Suprapubic skin (tissue), 4 donors: Measurements from ENCODE around the gene NUBP1. TPM values are rescaled to one million over a fixed set of nuclear protein-coding genes. Genes with fewer than 3 reads are reported as not detected.

Experiments
- DNase-seq, 2 donors: peaks; one replicate each; pipeline ENCODE4 v3.0.0-alpha.2; 2019; ENCODE audit warnings: low spot score in 2 of 2
- H3K27ac ChIP-seq: fragments of 200-600 bp; sonication (generic); one replicate; pipeline ENCODE4 v1.5.1; 2019
- H3K27me3 ChIP-seq: fragments of 200-600 bp; sonication (generic); one replicate; pipeline ENCODE4 v1.5.1; 2019
- H3K36me3 ChIP-seq: fragments of 200-600 bp; sonication (generic); one replicate; pipeline ENCODE4 v1.5.1; 2019
- H3K4me1 ChIP-seq: fragments of 200-600 bp; sonication (generic); one replicate; pipeline ENCODE4 v1.5.1; 2019
- H3K4me3 ChIP-seq: fragments of 200-600 bp; sonication (generic); one replicate; pipeline ENCODE4 v1.5.1; 2019; ENCODE audit warnings: mild to moderate bottlenecking
- H3K9me3 ChIP-seq: fragments of 200-600 bp; sonication (generic); one replicate; pipeline ENCODE4 v1.5.1; 2019
- EP300 ChIP-seq: sonication (generic); formaldehyde crosslinking; IDR thresholded peaks from one replicate; pipeline ENCODE4 v1.6.1; 2017; ENCODE audit warnings: antibody characterized with exemption
- POLR2A ChIP-seq, 2 donors: fragments of 450-650 bp; IDR thresholded peaks; one replicate each; pipeline ENCODE4 v1.6.1; 2017; ENCODE audit warnings: antibody characterized with exemption in 2 of 2, mild to moderate bottlenecking in 2 of 2, moderate library complexity in 2 of 2
- POLR2AphosphoS5 ChIP-seq, 3 donors: sonication (generic); formaldehyde crosslinking; IDR thresholded peaks; one replicate each; pipeline ENCODE4 v1.6.1; 2017; ENCODE audit warnings: antibody characterized with exemption in 3 of 3
- WGBS: methylation state at CpG from one replicate; pipeline ENCODE4 v1.1.5; 2018; 5-methylcytosine and 5-hydroxymethylcytosine counted together
- total RNA-seq, 4 donors: library from RNA; depleted of rRNA; stranded (reverse); fragments of >200 nt; gene quantifications; one replicate each; pipeline ENCODE4 v1.1.0, GENCODE V29; 2016
- TF ChIP-seq, protein P1 (sequence below), 2 donors: fragments of 200-600 bp in 1 of 2; fragments of 450-650 bp in 1 of 2; sonication (generic) in 1 of 2; IDR thresholded peaks; one replicate each; pipeline ENCODE4 v1.5.1; 2016 to 2019; ENCODE audit warnings: antibody characterized with exemption in 2 of 2, mild to moderate bottlenecking in 1 of 2, moderate library complexity in 1 of 2

NUBP1 gene
- total RNA-seq = 10 to 100 TPM; 12.2 to 19.2 (median 16.3) TPM

GRCh38 chr16:10743610-10744369 is at the start of gene NUBP1:
NUBP1 (plus strand) TSS chr16:10743842; CDS start chr16:10743864, 22 bp downstream.
- Histone ChIP-seq H3K27ac (peak within 1 kb of the TSS; percentile 98), H3K9me3 (no peaks in the 10 kb centered on the region), H3K4me3 (peak within 1 kb of the TSS; percentile 61), H3K4me1 (peaks cover 25% of the 10 kb centered on the region), H3K36me3 (peaks cover 20% of the 10 kb centered on the region), H3K27me3 (no peaks in the 10 kb centered on the region)
- WGBS = 1% methylated on average over 51 of the region's 57 CpGs
- TF ChIP-seq EP300 (no peak), POLR2AphosphoS5 (IDR thresholded peaks at IDR 0.05) (peak in 2 of 3 donors; percentile 86 to 89), POLR2A (IDR thresholded peaks at IDR 0.05) (peak in 1 of 2 donors; percentile 25)
- TF ChIP-seq, protein P1, sequence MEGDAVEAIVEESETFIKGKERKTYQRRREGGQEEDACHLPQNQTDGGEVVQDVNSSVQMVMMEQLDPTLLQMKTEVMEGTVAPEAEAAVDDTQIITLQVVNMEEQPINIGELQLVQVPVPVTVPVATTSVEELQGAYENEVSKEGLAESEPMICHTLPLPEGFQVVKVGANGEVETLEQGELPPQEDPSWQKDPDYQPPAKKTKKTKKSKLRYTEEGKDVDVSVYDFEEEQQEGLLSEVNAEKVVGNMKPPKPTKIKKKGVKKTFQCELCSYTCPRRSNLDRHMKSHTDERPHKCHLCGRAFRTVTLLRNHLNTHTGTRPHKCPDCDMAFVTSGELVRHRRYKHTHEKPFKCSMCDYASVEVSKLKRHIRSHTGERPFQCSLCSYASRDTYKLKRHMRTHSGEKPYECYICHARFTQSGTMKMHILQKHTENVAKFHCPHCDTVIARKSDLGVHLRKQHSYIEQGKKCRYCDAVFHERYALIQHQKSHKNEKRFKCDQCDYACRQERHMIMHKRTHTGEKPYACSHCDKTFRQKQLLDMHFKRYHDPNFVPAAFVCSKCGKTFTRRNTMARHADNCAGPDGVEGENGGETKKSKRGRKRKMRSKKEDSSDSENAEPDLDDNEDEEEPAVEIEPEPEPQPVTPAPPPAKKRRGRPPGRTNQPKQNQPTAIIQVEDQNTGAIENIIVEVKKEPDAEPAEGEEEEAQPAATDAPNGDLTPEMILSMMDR (IDR thresholded peaks at IDR 0.05) = no peak
- DNase-seq = peak; percentile 100

- H3K36me3 ChIP-seq = no peaks in the 10 kb centered on the region
- 82% methylated on average over 8 of the region's 8 CpGs for WGBS
- H3K27ac ChIP-seq = no peak overlapping the region
- no peak overlapping the region for H3K4me3 ChIP-seq
- TF ChIP-seq EP300 (no peak), POLR2AphosphoS5 (IDR thresholded peaks at IDR 0.05) (no peak)
- TF ChIP-seq, protein P1 (IDR thresholded peaks at IDR 0.05) = no peak
- H3K9me3 ChIP-seq = no peaks in the 10 kb centered on the region
- DNase-seq = no peak
- no peaks in the 10 kb centered on the region for H3K4me1 ChIP-seq
- H3K27me3 ChIP-seq = no peaks in the 10 kb centered on the region
These were observed 49.8 kb upstream of the NUBP1 start for GRCh38 chr16:10693889-10694288.

DNA sequence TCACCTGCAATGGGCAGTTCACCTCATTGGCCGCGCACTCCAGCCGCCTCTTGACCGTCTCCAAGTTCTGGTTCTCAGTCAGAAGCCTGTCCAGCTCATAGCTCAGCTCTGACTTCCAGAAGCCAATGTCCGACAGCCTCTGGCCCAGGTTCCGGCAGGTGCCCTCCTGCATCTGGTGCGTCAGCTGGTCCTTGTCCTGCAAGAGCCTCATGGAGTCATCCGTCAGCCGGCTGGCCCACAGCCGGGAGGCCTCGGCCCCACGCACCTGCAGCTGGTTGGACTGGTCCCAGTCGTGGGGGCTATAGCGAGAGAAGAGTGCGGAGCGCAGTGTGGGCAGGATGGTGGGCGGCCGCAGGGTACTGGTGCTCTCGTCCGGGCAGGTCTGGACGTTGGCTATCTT is 49.3 kb upstream of the NUBP1 start:
- 92% methylated on average over 21 of the region's 21 CpGs for WGBS
- Histone ChIP-seq H3K27ac (no peak overlapping the region), H3K4me1 (no peaks in the 10 kb centered on the region), H3K4me3 (no peak overlapping the region), H3K9me3 (no peaks in the 10 kb centered on the region), H3K27me3 (no peaks in the 10 kb centered on the region), H3K36me3 (no peaks in the 10 kb centered on the region)
- TF ChIP-seq, protein P1 (IDR thresholded peaks at IDR 0.05) = no peak
- no peak for TF ChIP-seq POLR2A (IDR thresholded peaks at IDR 0.05)
- TF ChIP-seq POLR2AphosphoS5 (IDR thresholded peaks at IDR 0.05) = no peak
- TF ChIP-seq EP300 = no peak
- DNase-seq = no peak

- Histone ChIP-seq H3K27ac (no peak within 1 kb of the TSS), H3K27me3 (no peaks in the 10 kb centered on the region), H3K4me1 (no peaks in the 10 kb centered on the region), H3K9me3 (no peaks in the 10 kb centered on the region), H3K4me3 (no peak within 1 kb of the TSS), H3K36me3 (no peaks in the 10 kb centered on the region)
- WGBS = 91% methylated on average over 5 of the region's 5 CpGs
- DNase-seq = no peak
- TF ChIP-seq POLR2A (IDR thresholded peaks at IDR 0.05) (no peak), POLR2AphosphoS5 (IDR thresholded peaks at IDR 0.05) (no peak), EP300 (no peak)
- TF ChIP-seq, protein P1 (IDR thresholded peaks at IDR 0.05) = no peak
These were observed 48.8 kb upstream of the NUBP1 start, which contains the start of gene TEKT5 for GRCh38 chr16:10694830-10695229. TEKT5 (minus strand) TSS chr16:10694930; CDS start chr16:10694873, 57 bp downstream.

GRCh38 chr16:10699756-10700155 is 43.9 kb upstream of the NUBP1 start:
- no peaks in the 10 kb centered on the region for H3K27me3 ChIP-seq
- DNase-seq = no peak
- H3K4me1 ChIP-seq = no peaks in the 10 kb centered on the region
- 57% methylated on average over 1 of the region's 1 CpG for WGBS
- TF ChIP-seq, protein P1 (IDR thresholded peaks at IDR 0.05) = no peak
- TF ChIP-seq POLR2A (IDR thresholded peaks at IDR 0.05) = no peak
- TF ChIP-seq EP300 = no peak
- TF ChIP-seq POLR2AphosphoS5 (IDR thresholded peaks at IDR 0.05) = no peak
- no peaks in the 10 kb centered on the region for H3K9me3 ChIP-seq
- no peak overlapping the region for H3K4me3 ChIP-seq
- H3K36me3 ChIP-seq = no peaks in the 10 kb centered on the region
- H3K27ac ChIP-seq = no peak overlapping the region
